ENCODE results near the gene CBL. TPM values are rescaled to one million over a fixed set of nuclear protein-coding genes. Genes with fewer than 3 reads are reported as not detected.
"Not testable (repeated sequence)": the region's sequence is repeated elsewhere in the genome, so short reads cannot be mapped to it uniquely, and the experiment has no call there.

Gene CBL
- total RNA-seq, 1 donor: 20.7 TPM

DNA sequence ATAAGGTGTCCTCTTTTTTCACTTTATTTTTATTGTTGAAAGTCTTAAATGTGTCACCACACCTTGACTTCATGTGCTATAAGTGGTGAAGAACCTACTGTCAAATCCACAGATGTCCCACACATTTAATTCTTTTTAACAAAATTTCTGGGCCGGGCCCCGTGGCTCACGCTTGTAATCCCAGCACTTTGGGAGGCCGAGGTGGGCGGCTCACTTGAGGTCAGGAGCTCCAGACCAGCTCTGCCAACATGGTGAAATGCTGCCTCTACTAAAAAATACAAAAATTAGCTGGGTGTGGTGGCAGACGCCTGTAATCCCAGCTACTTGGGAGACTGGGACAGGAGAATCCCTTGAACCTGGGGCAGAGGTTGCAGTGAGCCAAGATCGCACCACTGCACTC lies 3.0 kb downstream of the CBL start:
- no peak for DNase-seq (ENCODE audit: low read depth)
- no peak for TF ChIP-seq CTCF (IDR thresholded peaks at IDR 0.05; ENCODE audit: insufficient read depth, low read depth, low read length)
- no peak overlapping the region for H3K4me3 ChIP-seq (ENCODE audit: low read depth, low read length)

DNA sequence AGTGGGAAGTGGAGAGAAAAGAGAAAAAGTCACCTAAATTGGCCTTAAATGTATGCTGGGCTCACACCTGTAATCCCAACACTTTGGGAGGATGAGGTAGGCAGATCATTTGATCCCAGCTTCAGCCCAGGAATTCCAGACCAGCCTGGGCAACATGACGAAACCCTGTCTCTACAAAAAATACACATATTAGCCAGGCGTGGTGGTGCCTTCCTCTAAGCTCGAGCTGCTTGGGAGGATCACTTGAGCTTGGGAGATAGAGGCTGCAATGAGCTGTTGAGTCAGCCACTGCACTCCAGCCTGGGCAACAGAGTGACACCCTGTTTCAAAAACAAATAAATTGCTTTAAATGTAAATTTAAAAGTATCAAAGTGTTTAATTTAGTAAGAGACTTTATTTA lies 3.9 kb downstream of the CBL start:
- DNase-seq (ENCODE audit: low read depth): peak; percentile 28
- no peak for TF ChIP-seq CTCF (IDR thresholded peaks at IDR 0.05; ENCODE audit: insufficient read depth, low read depth, low read length)
- no peak overlapping the region for H3K4me3 ChIP-seq (ENCODE audit: low read depth, low read length)

DNA sequence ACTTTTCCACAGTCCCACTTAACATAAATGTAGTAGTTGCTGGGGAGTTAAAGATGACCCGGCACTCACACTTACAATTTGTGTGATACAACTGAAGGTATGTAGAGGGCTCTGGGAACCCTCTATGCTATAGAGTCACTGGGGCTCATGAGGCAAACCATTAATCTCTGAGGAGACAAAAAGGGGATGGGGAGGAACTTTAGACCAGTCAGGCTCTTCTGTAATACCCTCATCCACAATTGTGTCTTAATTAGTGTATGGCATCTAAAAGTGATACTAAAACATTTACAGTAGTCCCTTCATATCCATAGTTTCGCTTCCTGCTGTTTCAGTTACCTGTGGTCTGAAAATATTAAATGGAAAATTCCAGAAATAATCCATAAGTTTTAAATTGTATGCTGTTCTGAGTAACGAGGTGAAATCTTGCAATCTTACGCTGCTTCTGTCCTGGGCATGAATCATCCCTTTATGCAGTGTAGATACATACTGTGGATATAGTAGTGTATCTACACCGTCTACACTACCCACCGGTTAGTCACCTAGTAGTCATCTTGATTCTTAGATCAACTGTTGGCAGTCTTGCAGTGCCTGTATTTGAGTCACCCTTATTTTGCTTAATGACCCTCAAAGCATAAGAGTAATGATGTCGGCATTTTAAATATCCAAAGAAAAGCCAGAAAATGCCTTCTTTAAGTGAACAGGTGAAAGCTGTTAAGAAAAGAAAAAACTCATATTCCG lies 12.2 kb downstream of the CBL start:
- no peak for TF ChIP-seq CTCF (IDR thresholded peaks at IDR 0.05; ENCODE audit: insufficient read depth, low read depth, low read length)
- DNase-seq (ENCODE audit: low read depth): peak; percentile 64
- H3K4me3 ChIP-seq (ENCODE audit: low read depth, low read length): no peak overlapping the region

GRCh38 chr11:119222308-119222707 lies 16.2 kb downstream of the CBL start:
- TF ChIP-seq CTCF (IDR thresholded peaks at IDR 0.05; ENCODE audit: insufficient read depth, low read depth, low read length): no peak
- no peak overlapping the region for H3K4me3 ChIP-seq (ENCODE audit: low read depth, low read length)
- DNase-seq (ENCODE audit: low read depth): peak; percentile 63

- TF ChIP-seq CTCF (IDR thresholded peaks at IDR 0.05; ENCODE audit: insufficient read depth, low read depth, low read length): no peak
- no peak overlapping the region for H3K4me3 ChIP-seq (ENCODE audit: low read depth, low read length)
- DNase-seq (ENCODE audit: low read depth): no peak
Measured at GRCh38 chr11:119222891-119223290, 16.8 kb downstream of the CBL start.

- H3K4me3 ChIP-seq (ENCODE audit: low read depth, low read length): no peak overlapping the region
- no peak for TF ChIP-seq CTCF (IDR thresholded peaks at IDR 0.05; ENCODE audit: insufficient read depth, low read depth, low read length)
- peak; percentile 48 for DNase-seq (ENCODE audit: low read depth)
Measured at GRCh38 chr11:119223856-119224255, 17.7 kb downstream of the CBL start.

DNA sequence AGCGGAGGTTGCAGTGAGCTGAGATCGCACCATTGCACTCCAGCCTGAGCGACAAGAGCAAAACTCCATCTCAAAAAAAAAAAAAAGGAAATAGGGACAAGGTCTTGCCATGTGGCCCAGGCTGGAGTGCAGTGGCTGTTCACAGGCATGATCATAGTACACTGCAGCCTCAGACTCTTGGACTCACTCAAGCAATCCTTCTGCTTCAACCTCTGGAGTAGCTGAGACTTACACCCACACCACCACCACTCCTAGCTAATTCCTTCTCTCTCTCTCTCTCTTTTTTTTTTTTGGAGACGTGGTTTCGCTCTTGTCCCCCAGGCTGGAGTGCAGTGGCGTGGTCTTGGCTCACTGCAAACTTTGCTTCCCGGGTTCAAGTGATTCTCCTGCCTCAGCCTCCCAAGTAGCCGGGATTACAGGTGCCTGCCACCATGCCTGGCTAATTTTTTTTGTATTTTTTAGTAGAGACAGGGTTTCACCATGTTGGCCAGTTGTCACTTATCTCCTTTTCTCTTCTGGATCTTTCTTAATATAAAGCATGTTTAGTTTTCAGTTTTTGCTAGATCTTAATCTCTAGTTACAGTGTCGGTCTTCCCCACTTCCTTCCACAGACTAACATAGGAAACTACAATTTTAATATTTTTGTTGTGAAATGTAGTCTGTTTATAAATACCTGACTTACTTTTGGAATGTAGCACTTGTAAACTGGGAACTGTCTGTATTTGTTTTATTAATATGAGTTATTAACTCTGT lies 22.6 kb downstream of the CBL start:
- not testable (repeated sequence) for H3K4me3 ChIP-seq (ENCODE audit: low read depth, low read length); DNase-seq (ENCODE audit: low read depth)

Data from fibroblast of villous mesenchyme (primary cell).